K562 (cell line): Measurements from ENCODE around the gene IL13. TPM values are rescaled to one million over a fixed set of nuclear protein-coding genes. Genes with fewer than 3 reads are reported as not detected.
A peak's percentile ranks its signal among the peaks of the same experiment; 100 is the strongest.

ENCODE experiments used
- ATAC-seq: fragments of 200-7000 bp; cut with Tn5 transposase; 3 replicates; pipeline ENCODE4 v1.9.1; 2020; ENCODE audit warnings: moderate library complexity
- BruUV-seq: library from RNA; stranded (reverse); fragments of 400-500 nt; replicated peaks from 2 replicates; lab custom pipeline; 2021; lab: Mats Ljungman, UMichigan
- CTCF ChIA-PET: fragments of 300-600 bp; formaldehyde crosslinking; extraction: SDS; loops from one replicate; lab custom pipeline; 2021; ENCODE audit warnings: low intra/inter-chr PET ratio; lab: Yijun Ruan, JAX
- POLR2A ChIA-PET: fragments of 300-600, 350-650 bp; sonication (Branson Sonifier 250); formaldehyde crosslinking; extraction: SDS; loops from one replicate; lab custom pipeline; 2021; ENCODE audit warnings: antibody characterized with exemption, inconsistent platforms; lab: Yijun Ruan, JAX
- DNase-seq, 4 experiments: peaks; one replicate each; pipeline versions ENCODE4 v3.0.0 to v3.0.0-alpha.2; 2011 to 2018; ENCODE audit warnings: low spot score in 3 of 4, mixed read lengths in 3 of 4; ENCODE audit errors: extremely low read depth in 1 of 4
- FAIRE-seq: peaks from 2 replicates; lab custom pipeline; 2011; peaks lifted over from hg19 to GRCh38; lab: Jason Lieb, UNC
- H2AFZ ChIP-seq: 2 replicates; pipeline ENCODE4 v1.6.0; 2011; ENCODE audit warnings: low read depth, low read length, control low read depth, inconsistent platforms
- H3K27ac ChIP-seq: fragments of 200-600 bp; 3 replicates; pipeline ENCODE4 v1.8.0; 2011; ENCODE audit warnings: low read depth, mild to moderate bottlenecking, control low read depth, inconsistent platforms, low read length, moderate library complexity, mixed read lengths; ENCODE audit errors: extremely low read depth
- H3K27me3 ChIP-seq, 2 experiments: fragments of 300-600 bp in 1 of 2; 2 replicates in 1 of 2; 3 replicates in 1 of 2; pipeline versions ENCODE4 v1.6.0 to v1.8.0; 2011; ENCODE audit warnings: inconsistent platforms in 2 of 2, low read length in 2 of 2, mild to moderate bottlenecking in 1 of 2, mixed read lengths in 1 of 2, moderate library complexity in 1 of 2; ENCODE audit not compliant: control insufficient read depth in 2 of 2, insufficient read depth in 2 of 2
- H3K36me3 ChIP-seq: fragments of 300-600 bp; 3 replicates; pipeline ENCODE4 v1.8.0; 2011; ENCODE audit warnings: mild to moderate bottlenecking, low read length, inconsistent platforms; ENCODE audit not compliant: control insufficient read depth, insufficient read depth
- H3K4me1 ChIP-seq, 2 experiments: fragments of 200-600 bp in 1 of 2; replicated peaks in 1 of 2; 2 replicates in 1 of 2; 3 replicates in 1 of 2; pipeline versions ENCODE4 v1.5.1 to v1.8.0; 2011; ENCODE audit warnings: inconsistent platforms in 2 of 2, low read length in 2 of 2, mild to moderate bottlenecking in 1 of 2, mixed read lengths in 1 of 2, moderate library complexity in 1 of 2; ENCODE audit not compliant: control insufficient read depth in 2 of 2, insufficient read depth in 2 of 2
- H3K4me2 ChIP-seq: 2 replicates; pipeline ENCODE4 v1.6.1; 2011; ENCODE audit warnings: low read length, control low read depth, inconsistent platforms, mixed read lengths; ENCODE audit not compliant: insufficient read depth
- H3K4me3 ChIP-seq: fragments of 200-600 bp; sonication (generic), shearing (Covaris generic); 2 replicates; pipeline ENCODE4 v1.5.1; 2016; ENCODE audit warnings: control low read depth, inconsistent platforms
- H3K79me2 ChIP-seq: fragments of 200-600 bp; 3 replicates; pipeline ENCODE4 v1.8.0; 2011; ENCODE audit warnings: low read length, inconsistent platforms; ENCODE audit not compliant: control insufficient read depth, insufficient read depth
- H3K9ac ChIP-seq, 2 experiments: 2 replicates each; pipeline versions ENCODE4 v1.6.0 to v1.6.1; 2011; ENCODE audit warnings: low read depth in 2 of 2, low read length in 2 of 2, control low read depth in 1 of 2, inconsistent platforms in 1 of 2, mild to moderate bottlenecking in 1 of 2, mixed read lengths in 1 of 2; ENCODE audit not compliant: insufficient read depth in 1 of 2
- H3K9me1 ChIP-seq: one replicate; pipeline ENCODE4 v1.6.0; 2011; ENCODE audit warnings: inconsistent platforms, mild to moderate bottlenecking, low read length, moderate library complexity; ENCODE audit not compliant: control insufficient read depth, insufficient read depth
- H3K9me3 ChIP-seq: replicated peaks from 2 replicates; pipeline ENCODE4 v1.5.1; 2011; ENCODE audit warnings: low read depth, low read length, inconsistent platforms; ENCODE audit not compliant: control insufficient read depth, insufficient read depth
- H4K20me1 ChIP-seq: replicated peaks from 2 replicates; pipeline ENCODE4 v1.6.1; 2011; ENCODE audit warnings: low read length, inconsistent platforms, mixed read lengths; ENCODE audit not compliant: control insufficient read depth, insufficient read depth
- ARID1B ChIP-seq: fragments of 450-650 bp; IDR thresholded peaks from 2 replicates; pipeline ENCODE4 v1.6.1; 2016; ENCODE audit warnings: antibody characterized with exemption, mild to moderate bottlenecking, inconsistent platforms
- CBFA2T2 ChIP-seq: fragments of 450-650 bp; conservative IDR thresholded peaks from 2 replicates; pipeline ENCODE4 v1.6.1; 2017; ENCODE audit warnings: mild to moderate bottlenecking
- CHD4 ChIP-seq: fragments of 200-600 bp; sonication (generic); IDR thresholded peaks from 3 replicates; pipeline ENCODE4 v1.6.1; 2012; ENCODE audit warnings: low read depth, mild to moderate bottlenecking, mixed read lengths, low read length, inconsistent platforms; ENCODE audit not compliant: insufficient read depth, insufficient replicate concordance, poor library complexity, severe bottlenecking
- DPF2 ChIP-seq: fragments of 450-650 bp; IDR thresholded peaks from 2 replicates; pipeline ENCODE4 v1.6.1; 2016
- ELF1 ChIP-seq: fragments of 200-800 bp; sonication (Bioruptor generic); IDR thresholded peaks from 2 replicates; pipeline ENCODE4 v1.6.1; 2016; ENCODE audit warnings: missing genetic modification characterization, missing compliant biosample characterization
- ESRRA ChIP-seq: fragments of 450-650 bp; IDR thresholded peaks from 2 replicates; pipeline ENCODE4 v1.6.1; 2014; ENCODE audit warnings: low read depth, mild to moderate bottlenecking, moderate library complexity, borderline replicate concordance
- ETV6 ChIP-seq, 3 experiments: fragments of 150-350 bp in 1 of 3; sonication (generic) in 1 of 3; formaldehyde crosslinking in 1 of 3; IDR thresholded peaks; 2 replicates each; pipeline versions ENCODE4 v1.6.1 to v1.8.0; 2014 to 2022; ENCODE audit warnings: borderline replicate concordance in 2 of 3, low read depth in 2 of 3, antibody characterized with exemption in 1 of 3, low read length in 1 of 3, mild to moderate bottlenecking in 1 of 3, missing genetic modification reagents in 1 of 3
- FIP1L1 ChIP-seq: fragments of 200-400 bp; formaldehyde crosslinking; IDR thresholded peaks from 2 replicates; pipeline ENCODE4 v1.6.1; 2018; ENCODE audit warnings: mild to moderate bottlenecking, low read depth, low read length; ENCODE audit not compliant: poor library complexity, severe bottlenecking
- HDAC3 ChIP-seq: fragments of 450-650 bp; IDR thresholded peaks from 2 replicates; pipeline ENCODE4 v1.6.1; 2018; ENCODE audit warnings: borderline replicate concordance, mild to moderate bottlenecking, moderate library complexity; ENCODE audit not compliant: partially characterized antibody
- JUND ChIP-seq, 2 experiments: IDR thresholded peaks; 2 replicates in 1 of 2; 3 replicates in 1 of 2; pipeline ENCODE4 v1.6.1; 2011; ENCODE audit warnings: borderline replicate concordance in 2 of 2, low read depth in 2 of 2, low read length in 2 of 2, improper control_type of control experiment in 1 of 2, missing biosample characterization in 1 of 2, missing genetic modification characterization in 1 of 2, missing genetic modification reagents in 1 of 2
- KAT2B ChIP-seq: IDR thresholded peaks from one replicate; pipeline ENCODE4 v1.6.1; 2012; ENCODE audit warnings: low read depth, mild to moderate bottlenecking, control low read depth, inconsistent platforms, low read length, moderate library complexity
- KAT7 ChIP-seq: sonication (generic); formaldehyde crosslinking; IDR thresholded peaks from 2 replicates; pipeline ENCODE4 v1.8.0; 2022; ENCODE audit warnings: missing genetic modification reagents, mild to moderate bottlenecking, borderline replicate concordance
- NRF1 ChIP-seq, 2 experiments: fragments of 450-650 bp; IDR thresholded peaks in 1 of 2; conservative IDR thresholded peaks in 1 of 2; 2 replicates each; pipeline ENCODE4 v1.6.1; 2014; ENCODE audit warnings: mild to moderate bottlenecking in 2 of 2
- POLR2A ChIP-seq: fragments of 450-650 bp; conservative IDR thresholded peaks from 2 replicates; pipeline ENCODE4 v1.6.1; 2016
- ZC3H8 ChIP-seq: fragments of 450-650 bp; IDR thresholded peaks from 2 replicates; pipeline ENCODE4 v1.6.1; 2017
- ZFX ChIP-seq: sonication (generic); formaldehyde crosslinking; IDR thresholded peaks from 2 replicates; pipeline ENCODE4 v1.8.0; 2022; ENCODE audit warnings: mild to moderate bottlenecking, missing genetic modification reagents, moderate library complexity
- ZKSCAN8 ChIP-seq: fragments of 200-800 bp; sonication (Bioruptor generic); IDR thresholded peaks from 2 replicates; pipeline ENCODE4 v1.6.1; 2016; ENCODE audit warnings: missing genetic modification characterization, missing compliant biosample characterization
- WGBS: fragments of 100-300 bp; shearing (Covaris generic); methylation state at CpG from one replicate; pipeline ENCODE4 v1.1.6; 2016; ENCODE audit warnings: low coverage, mixed read lengths; ENCODE audit not compliant: insufficient coverage; ENCODE audit errors: missing lambda C conversion rate; 5-methylcytosine and 5-hydroxymethylcytosine counted together
- in situ Hi-C: fragments of 300-500 bp; cut with MboI; formaldehyde crosslinking; loops from 4 replicates; pipeline ENCODE4 v1.15.0; 2018; ENCODE audit warnings: inconsistent platforms, mixed read lengths
- intact Hi-C: fragments of 100-400 bp; cut with micrococcal nuclease; formaldehyde crosslinking; loops from 2 replicates; pipeline ENCODE4 v1.14.2; 2022
- polyA plus RNA-seq, 8 experiments: library from polyadenylated mRNA; depleted of rRNA in 4 of 8; stranded (reverse) in 5 of 8; unstranded in 3 of 8; fragments of >200 nt; fragmentation: Nextera tagmentation in 2 of 8; fragmentation: Illumina TruSeq in 1 of 8; extraction: Ambion mirVana in 2 of 8; extraction: Trizol in 1 of 8; gene quantifications; 2 replicates each; pipeline versions ENCODE4 v1.2.1 to v1.2.3, GENCODE V29; 2011 to 2014; ENCODE audit warnings: inconsistent platforms in 1 of 8, missing spikeins in 1 of 8
- total RNA-seq, 7 experiments: library from RNA; depleted of rRNA in 6 of 7; stranded (reverse); fragments of >200 nt in 6 of 7; fragmentation: Illumina TruSeq in 2 of 7; extraction: Trizol in 2 of 7; gene quantifications; 2 replicates each; pipeline versions ENCODE4 v1.2.1 to v1.2.3, GENCODE V29; 2011 to 2021; ENCODE audit warnings: low replicate concordance in 1 of 7
- TF ChIP-seq, protein P1 (sequence below): fragments of 450-650 bp; formaldehyde crosslinking; IDR thresholded peaks from 2 replicates; pipeline ENCODE4 v1.4.0; 2020; ENCODE audit warnings: mild to moderate bottlenecking, mixed read lengths
- TF ChIP-seq, protein P2 (sequence below): fragments of 250-450 bp; sonication (Bioruptor Pico); IDR thresholded peaks from 2 replicates; pipeline ENCODE4 v1.4.0; 2020; ENCODE audit warnings: mild to moderate bottlenecking, moderate library complexity, borderline replicate concordance

The IL13 gene
- total and polyA plus RNA-seq, 9 of the 15 experiments (the other 6 are each of a cell fraction or from before 2014, with no cell fraction given): not detected

DNA sequence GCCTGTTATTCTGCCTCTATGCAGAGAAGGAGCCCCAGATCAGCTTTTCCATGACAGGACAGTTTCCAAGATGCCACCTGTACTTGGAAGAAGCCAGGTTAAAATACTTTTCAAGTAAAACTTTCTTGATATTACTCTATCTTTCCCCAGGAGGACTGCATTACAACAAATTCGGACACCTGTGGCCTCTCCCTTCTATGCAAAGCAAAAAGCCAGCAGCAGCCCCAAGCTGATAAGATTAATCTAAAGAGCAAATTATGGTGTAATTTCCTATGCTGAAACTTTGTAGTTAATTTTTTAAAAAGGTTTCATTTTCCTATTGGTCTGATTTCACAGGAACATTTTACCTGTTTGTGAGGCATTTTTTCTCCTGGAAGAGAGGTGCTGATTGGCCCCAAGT, 15.5 kb downstream of the IL13 start:
- H3K9ac ChIP-seq: peak overlapping the region in 1 of 2 experiments; percentile 54; a peak in 1 of 4 replicates
- ATAC-seq: peak; percentile 7; the same call in 2 of the 3 replicates
- H3K79me2 ChIP-seq: no peaks in the 10 kb centered on the region
- H4K20me1 ChIP-seq: no peaks in the 10 kb centered on the region
- BruUV-seq: no TSS peak
- no peaks in the 10 kb centered on the region for H3K36me3 ChIP-seq
- no peak overlapping the region for H3K27ac ChIP-seq
- in situ Hi-C loops (no loop called here), intact Hi-C loops (loop anchor here (10.0 kb wide), 1 partner anchor 211 kb away; no protein-coding TSS in a partner anchor)
- POLR2A ChIA-PET: interaction anchor here (2.2 kb wide), 1 partner anchor 9 kb away, joined by 12 read pairs; no protein-coding TSS in a partner anchor
- H3K27me3 ChIP-seq: no peaks in the 10 kb centered on the region
- H3K4me1 ChIP-seq: peaks cover 22 to 40% of the 10 kb centered on the region in 2 experiments; a peak in 4 of 5 replicates
- CTCF ChIA-PET: no interaction called here
- no peak overlapping the region for H3K4me3 ChIP-seq
- H3K9me1 ChIP-seq: no peaks in the 10 kb centered on the region
- 20% methylated on average over 1 of the region's 1 CpG for WGBS
- no peak overlapping the region for H3K4me2 ChIP-seq
- FAIRE-seq: no peak
- DNase-seq: no peak
- no peaks in the 10 kb centered on the region for H3K9me3 ChIP-seq
- peak overlapping the region; percentile 85 for H2AFZ ChIP-seq
- no peak for TF ChIP-seq FIP1L1
- TF ChIP-seq, protein P1, sequence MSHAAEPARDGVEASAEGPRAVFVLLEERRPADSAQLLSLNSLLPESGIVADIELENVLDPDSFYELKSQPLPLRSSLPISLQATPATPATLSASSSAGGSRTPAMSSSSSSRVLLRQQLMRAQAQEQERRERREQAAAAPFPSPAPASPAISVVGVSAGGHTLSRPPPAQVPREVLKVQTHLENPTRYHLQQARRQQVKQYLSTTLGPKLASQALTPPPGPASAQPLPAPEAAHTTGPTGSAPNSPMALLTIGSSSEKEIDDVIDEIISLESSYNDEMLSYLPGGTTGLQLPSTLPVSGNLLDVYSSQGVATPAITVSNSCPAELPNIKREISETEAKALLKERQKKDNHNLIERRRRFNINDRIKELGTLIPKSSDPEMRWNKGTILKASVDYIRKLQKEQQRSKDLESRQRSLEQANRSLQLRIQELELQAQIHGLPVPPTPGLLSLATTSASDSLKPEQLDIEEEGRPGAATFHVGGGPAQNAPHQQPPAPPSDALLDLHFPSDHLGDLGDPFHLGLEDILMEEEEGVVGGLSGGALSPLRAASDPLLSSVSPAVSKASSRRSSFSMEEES (CRISPR knock-in tag): no peak
- no peak for TF ChIP-seq KAT2B
- TF ChIP-seq NRF1 (conservative IDR thresholded peaks at IDR 0.05 in 1 of 2, IDR thresholded peaks at IDR 0.05 in 1 of 2): no peak
- no peak for TF ChIP-seq ZC3H8
- no peak for TF ChIP-seq ESRRA
- no peak for TF ChIP-seq CBFA2T2
- no peak for TF ChIP-seq ZKSCAN8 (CRISPR knock-in tag)
- TF ChIP-seq, protein P2, sequence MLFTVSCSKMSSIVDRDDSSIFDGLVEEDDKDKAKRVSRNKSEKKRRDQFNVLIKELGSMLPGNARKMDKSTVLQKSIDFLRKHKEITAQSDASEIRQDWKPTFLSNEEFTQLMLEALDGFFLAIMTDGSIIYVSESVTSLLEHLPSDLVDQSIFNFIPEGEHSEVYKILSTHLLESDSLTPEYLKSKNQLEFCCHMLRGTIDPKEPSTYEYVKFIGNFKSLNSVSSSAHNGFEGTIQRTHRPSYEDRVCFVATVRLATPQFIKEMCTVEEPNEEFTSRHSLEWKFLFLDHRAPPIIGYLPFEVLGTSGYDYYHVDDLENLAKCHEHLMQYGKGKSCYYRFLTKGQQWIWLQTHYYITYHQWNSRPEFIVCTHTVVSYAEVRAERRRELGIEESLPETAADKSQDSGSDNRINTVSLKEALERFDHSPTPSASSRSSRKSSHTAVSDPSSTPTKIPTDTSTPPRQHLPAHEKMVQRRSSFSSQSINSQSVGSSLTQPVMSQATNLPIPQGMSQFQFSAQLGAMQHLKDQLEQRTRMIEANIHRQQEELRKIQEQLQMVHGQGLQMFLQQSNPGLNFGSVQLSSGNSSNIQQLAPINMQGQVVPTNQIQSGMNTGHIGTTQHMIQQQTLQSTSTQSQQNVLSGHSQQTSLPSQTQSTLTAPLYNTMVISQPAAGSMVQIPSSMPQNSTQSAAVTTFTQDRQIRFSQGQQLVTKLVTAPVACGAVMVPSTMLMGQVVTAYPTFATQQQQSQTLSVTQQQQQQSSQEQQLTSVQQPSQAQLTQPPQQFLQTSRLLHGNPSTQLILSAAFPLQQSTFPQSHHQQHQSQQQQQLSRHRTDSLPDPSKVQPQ (CRISPR knock-in tag): no peak
- no peak for TF ChIP-seq ELF1 (tag)
- peak; percentile 25; the same call in 1 of the 2 replicates for TF ChIP-seq ZFX (CRISPR knock-in tag)
- TF ChIP-seq KAT7 (CRISPR knock-in tag): no peak
- no peak for TF ChIP-seq ETV6 (IDR thresholded peaks at IDR 0.05; ENCODE audit: borderline replicate concordance in 1 of 2, low read depth in 2 of 2, low read length in 1 of 2)
- TF ChIP-seq ETV6 (CRISPR knock-in tag; IDR thresholded peaks at IDR 0.05; ENCODE audit: borderline replicate concordance): no peak
- no peak for TF ChIP-seq CHD4
- TF ChIP-seq ARID1B: 0 out of 2 replicates have a peak, but pooled peaks have one; percentile 22
- TF ChIP-seq HDAC3: no peak
- no peak for TF ChIP-seq DPF2
- TF ChIP-seq POLR2A: no peak
- no peak for TF ChIP-seq JUND (IDR thresholded peaks at IDR 0.05; ENCODE audit: borderline replicate concordance, low read depth, low read length)
- no peak for TF ChIP-seq JUND (tag; IDR thresholded peaks at IDR 0.05; ENCODE audit: borderline replicate concordance, low read depth, low read length)
